Naive B cell (primary cell): ENCODE measurements around the gene IMMP2L. TPM values are rescaled to one million over a fixed set of nuclear protein-coding genes. Genes with fewer than 3 reads are reported as not detected.
A peak's percentile ranks its signal among the peaks of the same experiment; 100 is the strongest.
"Not testable (repeated sequence)": the region's sequence is repeated elsewhere in the genome, so short reads cannot be mapped to it uniquely, and the experiment has no call there.

Source experiments
- ATAC-seq, 2 donors: fragments of 150-1000 bp; cut with Tn5 transposase; 2 replicates each; pipeline ENCODE4 v1.10.0; 2021; ENCODE audit warnings: low read depth in 2 of 2, mild to moderate bottlenecking in 2 of 2, moderate library complexity in 2 of 2
- DNase-seq: peaks from one replicate; pipeline ENCODE4 v3.0.0; 2022
- H3K27ac Mint-ChIP-seq, 6 donors: one replicate each; pipeline ENCODE4 v1.8.0; 2020 to 2022; ENCODE audit warnings: mild to moderate bottlenecking in 6 of 6, mixed read lengths in 6 of 6, moderate library complexity in 5 of 6, inconsistent platforms in 2 of 6
- H3K27me3 Mint-ChIP-seq, 3 donors: one replicate each; pipeline ENCODE4 v1.8.0; 2021 to 2022; ENCODE audit warnings: mixed read lengths in 3 of 3, mild to moderate bottlenecking in 1 of 3
- H3K36me3 Mint-ChIP-seq, 2 donors: one replicate each; pipeline ENCODE4 v1.8.0; 2020 to 2022; ENCODE audit warnings: mixed read lengths in 2 of 2, inconsistent platforms in 1 of 2, mild to moderate bottlenecking in 1 of 2
- H3K4me1 Mint-ChIP-seq, 3 donors: one replicate each; pipeline ENCODE4 v1.8.0; 2020 to 2022; ENCODE audit warnings: mixed read lengths in 3 of 3, inconsistent platforms in 1 of 3, mild to moderate bottlenecking in 1 of 3, moderate library complexity in 1 of 3
- H3K4me3 Mint-ChIP-seq, 8 donors: one replicate each; pipeline ENCODE4 v1.8.0; 2020 to 2022; ENCODE audit warnings: mild to moderate bottlenecking in 8 of 8, mixed read lengths in 8 of 8, moderate library complexity in 8 of 8, inconsistent platforms in 2 of 8
- H3K9me3 Mint-ChIP-seq, 7 donors: one replicate each; pipeline ENCODE4 v1.8.0; 2020 to 2022; ENCODE audit warnings: mixed read lengths in 7 of 7, mild to moderate bottlenecking in 5 of 7, inconsistent platforms in 2 of 7, moderate library complexity in 1 of 7
- polyA plus RNA-seq, 6 donors: library from polyadenylated mRNA; unstranded; fragments of 300-500 nt; fragmentation: Illumina TruSeq; gene quantifications; one replicate each; pipeline ENCODE4 v1.2.3, GENCODE V29; 2021; ENCODE audit warnings: low read depth in 6 of 6

The IMMP2L gene
- polyA plus RNA-seq, 6 donors from 2014 or later = 14.9 to 34.0 (median 25.9) TPM

GRCh38 chr7:111086532-111086931 lies 475.8 kb downstream of the IMMP2L start:
- DNase-seq (no peak), ATAC-seq (no peak)
- Mint-ChIP-seq H3K9me3 (peaks cover 0 to 4% (median 0%) of the 10 kb centered on the region in 7 donors), H3K27ac (no peak overlapping the region), H3K36me3 (no peaks in the 10 kb centered on the region), H3K4me1 (peaks cover 24 to 28% (median 24%) of the 10 kb centered on the region in 3 donors), H3K4me3 (no peak overlapping the region), H3K27me3 (no peaks in the 10 kb centered on the region)

GRCh38 chr7:111085356-111085755 lies 476.9 kb downstream of the IMMP2L start:
- Mint-ChIP-seq H3K9me3 (peaks cover 0 to 4% (median 0%) of the 10 kb centered on the region in 7 donors), H3K36me3 (no peaks in the 10 kb centered on the region), H3K27me3 (no peaks in the 10 kb centered on the region), H3K27ac (no peak overlapping the region), H3K4me3 (no peak overlapping the region), H3K4me1 (peaks cover 24 to 28% (median 25%) of the 10 kb centered on the region in 3 donors)
- DNase-seq (no peak), ATAC-seq (no peak)

GRCh38 chr7:111083413-111083812 lies 478.9 kb downstream of the IMMP2L start:
- Mint-ChIP-seq H3K36me3 (no peaks in the 10 kb centered on the region), H3K27me3 (no peaks in the 10 kb centered on the region), H3K9me3 (peaks cover 0 to 4% (median 0%) of the 10 kb centered on the region in 7 donors), H3K4me3 (peak overlapping the region in 6 of 8 donors; percentile 3 to 62 (median 39)), H3K4me1 (peaks cover 24 to 28% (median 25%) of the 10 kb centered on the region in 3 donors), H3K27ac (peak overlapping the region in 4 of 6 donors; percentile 6 to 64 (median 44))
- DNase-seq (peak; percentile 53), ATAC-seq (peak; percentile 100)

DNA sequence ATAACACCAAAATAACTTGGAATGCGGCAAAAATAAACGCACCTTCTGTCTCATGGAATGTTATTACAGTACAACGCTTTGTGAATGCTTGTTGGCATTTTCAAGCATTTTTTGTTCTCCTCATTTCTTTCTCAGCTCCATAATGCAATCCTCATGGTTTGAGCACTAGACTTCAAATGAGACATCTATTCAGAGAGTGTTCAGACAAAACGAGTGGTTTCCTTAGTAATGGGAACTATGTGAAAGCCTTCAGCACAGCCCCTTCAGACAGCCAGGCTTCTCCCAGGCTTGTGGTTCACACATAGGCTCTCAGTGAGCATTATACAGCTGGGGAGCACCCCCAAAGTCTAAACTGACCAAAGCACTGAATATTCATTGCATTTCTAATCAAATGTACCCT lies 479.9 kb downstream of the IMMP2L start:
- ATAC-seq = no peak
- Mint-ChIP-seq H3K4me3 (no peak overlapping the region), H3K27ac (no peak overlapping the region), H3K4me1 (peaks cover 24 to 28% (median 25%) of the 10 kb centered on the region in 3 donors), H3K27me3 (no peaks in the 10 kb centered on the region), H3K9me3 (peaks cover 0 to 4% (median 0%) of the 10 kb centered on the region in 7 donors), H3K36me3 (no peaks in the 10 kb centered on the region)
- DNase-seq = no peak

DNA sequence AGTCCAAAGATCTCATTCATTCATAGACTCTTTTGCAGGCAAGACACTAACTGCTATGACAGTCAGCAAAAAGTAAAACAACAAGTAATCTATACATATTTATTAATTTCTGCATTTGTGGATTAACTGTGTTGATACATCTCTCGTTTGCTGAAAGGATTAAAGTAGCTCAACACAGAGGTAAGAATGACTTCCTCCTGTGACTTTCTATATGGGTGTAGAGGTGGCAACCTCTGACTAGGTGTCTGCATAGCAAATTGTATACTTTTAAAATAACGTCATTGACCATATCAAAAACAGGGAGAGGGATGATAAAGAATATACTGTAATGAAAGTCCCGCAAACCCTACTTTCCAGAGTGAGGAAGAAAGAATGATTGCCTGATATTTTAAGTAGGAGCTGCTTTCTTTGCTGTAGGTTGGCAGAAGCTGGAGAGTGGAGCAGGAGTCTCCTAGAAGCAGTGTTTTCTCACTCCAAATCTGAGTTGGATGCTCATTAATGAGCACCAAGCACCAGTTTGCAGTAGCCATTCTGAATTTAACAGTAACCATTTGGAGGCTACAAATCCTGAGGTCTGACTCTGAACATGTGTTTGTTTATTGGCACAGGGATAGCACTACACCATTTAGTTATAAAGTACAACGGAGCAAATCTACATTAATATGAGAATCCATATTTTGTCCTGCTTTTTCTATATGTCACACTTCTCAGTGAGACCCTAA lies 480.6 kb downstream of the IMMP2L start:
- peaks cover 0 to 4% (median 0%) of the 10 kb centered on the region in 7 donors for H3K9me3 Mint-ChIP-seq
- H3K36me3 Mint-ChIP-seq = no peaks in the 10 kb centered on the region
- ATAC-seq (no peak), DNase-seq (no peak)
- H3K27me3 Mint-ChIP-seq = no peaks in the 10 kb centered on the region
- no peak overlapping the region for H3K27ac Mint-ChIP-seq
- no peak overlapping the region for H3K4me3 Mint-ChIP-seq
- H3K4me1 Mint-ChIP-seq = peaks cover 24 to 28% (median 25%) of the 10 kb centered on the region in 3 donors

DNA sequence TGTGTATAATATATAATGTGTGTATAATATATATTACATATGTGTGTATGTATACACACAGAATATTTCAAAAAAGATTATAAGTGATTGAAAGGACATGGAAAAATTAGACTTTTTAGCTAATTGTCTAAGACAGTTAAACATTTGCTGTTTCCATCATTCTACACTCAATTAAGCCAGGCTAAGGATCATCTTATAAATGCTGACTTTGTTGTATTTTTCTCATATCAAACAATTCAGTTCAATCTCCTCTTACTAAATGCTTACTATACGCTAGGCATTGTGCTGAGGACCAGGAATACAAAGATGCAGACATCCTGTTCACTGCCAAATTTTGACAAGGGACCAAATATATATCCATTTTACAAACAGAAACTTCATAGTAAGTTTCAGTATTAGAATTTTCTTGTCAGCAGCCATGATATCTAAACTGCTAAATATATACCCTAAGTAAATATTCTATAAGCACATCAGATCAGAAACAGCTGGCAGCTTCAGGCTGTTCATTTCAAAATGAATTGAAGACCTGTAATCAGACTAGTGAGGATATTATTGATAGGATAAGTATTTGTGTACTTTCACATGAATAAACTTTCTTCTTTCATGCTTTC lies 481.7 kb downstream of the IMMP2L start:
- Mint-ChIP-seq H3K4me1 (peaks cover 25 to 28% (median 26%) of the 10 kb centered on the region in 3 donors), H3K9me3 (peaks cover 0 to 2% (median 0%) of the 10 kb centered on the region in 7 donors)
- DNase-seq = no peak

DNA sequence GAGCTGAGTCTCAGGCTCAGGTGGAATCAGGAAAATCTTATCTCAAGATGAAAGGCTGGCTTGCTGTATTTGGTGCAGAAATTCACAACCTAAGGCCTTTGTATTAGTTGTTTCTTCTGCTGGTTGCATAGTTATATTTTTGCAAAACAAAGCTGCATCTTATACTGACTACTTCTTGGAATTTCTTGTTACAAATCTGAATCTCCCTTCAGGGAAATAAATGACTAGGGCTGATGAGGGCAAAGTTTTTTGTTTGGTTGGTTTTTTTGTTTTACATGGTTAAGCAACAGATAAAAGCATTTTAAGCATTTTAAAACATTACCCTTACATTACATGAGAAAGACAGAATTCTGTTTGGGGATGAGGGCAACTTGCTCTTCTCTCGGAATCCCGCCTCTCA lies 485.3 kb downstream of the IMMP2L start:
- no peak overlapping the region for H3K4me3 Mint-ChIP-seq
- no peaks in the 10 kb centered on the region for H3K36me3 Mint-ChIP-seq
- peaks cover 3 to 14% (median 14%) of the 10 kb centered on the region in 3 donors for H3K4me1 Mint-ChIP-seq
- DNase-seq (no peak), ATAC-seq (no peak)
- no peak overlapping the region for H3K27ac Mint-ChIP-seq
- H3K9me3 Mint-ChIP-seq = no peaks in the 10 kb centered on the region
- H3K27me3 Mint-ChIP-seq = no peaks in the 10 kb centered on the region

More for the DNA sequence above, 481.7 kb downstream of the IMMP2L start:
- H3K27ac Mint-ChIP-seq = no peak overlapping the region
- H3K36me3 Mint-ChIP-seq = no peaks in the 10 kb centered on the region
- H3K4me3 Mint-ChIP-seq = no peak overlapping the region
- no peaks in the 10 kb centered on the region for H3K27me3 Mint-ChIP-seq
- ATAC-seq = no peak

DNA sequence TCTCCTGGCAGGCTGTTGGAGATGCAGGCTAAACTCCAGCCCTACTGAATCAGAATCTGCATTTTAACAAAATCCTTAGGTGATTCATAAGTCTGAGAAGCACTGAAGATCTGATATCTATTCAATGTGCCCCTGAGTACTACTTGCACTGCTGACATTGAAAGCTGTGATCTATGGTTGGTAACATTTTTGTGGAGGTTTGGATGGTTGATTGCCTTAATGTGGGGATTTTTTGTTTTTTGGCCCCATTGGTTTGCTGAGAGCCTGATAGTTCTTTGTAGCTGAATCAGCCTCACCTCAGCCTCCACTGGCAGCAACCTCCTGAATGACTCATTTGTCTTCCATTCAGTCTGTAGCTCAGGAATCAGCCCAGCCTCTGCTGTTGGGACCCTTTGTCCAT lies 486.1 kb downstream of the IMMP2L start:
- no peaks in the 10 kb centered on the region for H3K9me3 Mint-ChIP-seq
- ATAC-seq (no peak), DNase-seq (no peak)
- H3K27me3 Mint-ChIP-seq = no peaks in the 10 kb centered on the region
- H3K36me3 Mint-ChIP-seq = no peaks in the 10 kb centered on the region
- no peak overlapping the region for H3K4me3 Mint-ChIP-seq
- no peak overlapping the region for H3K27ac Mint-ChIP-seq
- peaks cover 0 to 9% (median 9%) of the 10 kb centered on the region in 3 donors for H3K4me1 Mint-ChIP-seq

DNA sequence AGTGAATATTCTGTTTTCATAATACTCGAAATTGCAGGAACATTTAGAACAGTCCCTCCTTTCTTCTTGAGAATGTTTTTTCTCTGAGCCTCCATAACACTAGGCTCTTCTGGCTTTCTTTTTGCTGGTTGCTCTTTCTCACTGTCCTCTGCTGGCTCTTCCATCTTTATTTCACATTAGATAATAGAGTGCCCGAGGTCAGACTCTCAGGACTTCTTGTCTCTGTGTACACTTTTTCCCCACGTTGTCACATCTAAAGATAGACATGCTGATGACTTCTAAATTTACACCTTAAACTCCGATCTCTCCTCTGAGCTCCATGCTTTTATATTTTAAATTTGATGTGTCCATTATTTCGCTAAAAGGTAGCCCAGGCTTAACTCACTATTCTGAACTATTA lies 486.8 kb downstream of the IMMP2L start:
- no peak overlapping the region for H3K4me3 Mint-ChIP-seq
- peak overlapping the region in 1 of 6 donors; percentile 3 for H3K27ac Mint-ChIP-seq
- H3K4me1 Mint-ChIP-seq = peaks cover 0 to 9% (median 9%) of the 10 kb centered on the region in 3 donors
- no peaks in the 10 kb centered on the region for H3K36me3 Mint-ChIP-seq
- ATAC-seq (no peak), DNase-seq (no peak)
- no peaks in the 10 kb centered on the region for H3K27me3 Mint-ChIP-seq
- H3K9me3 Mint-ChIP-seq = no peaks in the 10 kb centered on the region

DNA sequence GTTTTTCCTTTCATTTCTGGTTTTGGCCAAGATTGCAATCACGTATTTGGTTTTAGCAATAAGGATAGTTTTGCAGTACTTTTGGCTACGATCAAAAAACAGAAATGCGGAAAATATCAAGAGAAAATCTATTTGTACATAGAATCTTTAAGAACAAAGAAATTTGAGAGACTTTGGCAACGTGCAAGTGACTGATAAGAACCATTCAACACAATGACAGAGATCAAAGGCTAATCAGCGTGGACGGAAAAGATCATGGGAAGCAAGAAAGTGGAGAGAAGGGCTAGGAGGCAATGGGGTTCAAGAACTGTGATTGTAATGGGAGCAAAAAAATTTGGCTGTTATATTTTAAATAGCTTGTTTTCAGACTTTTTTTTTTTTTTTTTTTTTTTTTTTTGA lies 487.5 kb downstream of the IMMP2L start:
- ATAC-seq (no peak), DNase-seq (no peak)
- no peak overlapping the region for H3K27ac Mint-ChIP-seq
- H3K36me3 Mint-ChIP-seq = no peaks in the 10 kb centered on the region
- peaks cover 0 to 9% (median 9%) of the 10 kb centered on the region in 3 donors for H3K4me1 Mint-ChIP-seq
- no peak overlapping the region for H3K4me3 Mint-ChIP-seq
- H3K27me3 Mint-ChIP-seq = no peaks in the 10 kb centered on the region
- H3K9me3 Mint-ChIP-seq = no peaks in the 10 kb centered on the region

- no peak overlapping the region for H3K27ac Mint-ChIP-seq
- H3K27me3 Mint-ChIP-seq = no peaks in the 10 kb centered on the region
- no peaks in the 10 kb centered on the region for H3K9me3 Mint-ChIP-seq
- ATAC-seq (no peak), DNase-seq (no peak)
- H3K4me1 Mint-ChIP-seq = peaks cover 0 to 10% (median 9%) of the 10 kb centered on the region in 3 donors
- H3K36me3 Mint-ChIP-seq = no peaks in the 10 kb centered on the region
- no peak overlapping the region for H3K4me3 Mint-ChIP-seq
Measured at GRCh38 chr7:111074071-111074747, 488.1 kb downstream of the IMMP2L start.

DNA sequence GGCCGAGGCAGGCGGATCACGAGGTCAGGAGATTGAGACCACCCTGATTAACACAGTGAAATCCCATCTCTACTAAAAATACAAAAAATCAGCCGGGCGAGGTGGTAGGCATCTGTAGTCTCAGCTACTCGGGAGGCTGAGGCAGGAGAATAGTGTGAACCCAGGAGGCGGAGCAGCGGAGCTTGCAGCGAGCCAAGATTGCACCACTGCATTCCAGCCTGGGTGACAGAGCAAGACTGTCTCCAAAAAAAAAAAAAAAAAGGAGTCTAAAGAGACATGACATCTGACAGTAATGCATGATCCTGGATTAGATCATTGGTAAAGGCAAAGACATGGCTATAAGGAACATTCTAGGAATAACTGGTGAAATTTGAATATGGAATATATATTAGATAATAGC lies 489.6 kb downstream of the IMMP2L start:
- not testable (repeated sequence) for DNase-seq, H3K4me3 Mint-ChIP-seq, H3K27me3 Mint-ChIP-seq, H3K9me3 Mint-ChIP-seq, H3K36me3 Mint-ChIP-seq, ATAC-seq
- Mint-ChIP-seq H3K27ac (peak overlapping the region in 1 of 6 donors; percentile 11), H3K4me1 (peaks cover 0 to 14% (median 12%) of the 10 kb centered on the region in 3 donors)

- no peaks in the 10 kb centered on the region for H3K9me3 Mint-ChIP-seq
- no peak overlapping the region for H3K4me3 Mint-ChIP-seq
- no peaks in the 10 kb centered on the region for H3K27me3 Mint-ChIP-seq
- ATAC-seq = no peak
- no peaks in the 10 kb centered on the region for H3K36me3 Mint-ChIP-seq
- no peak for DNase-seq
- peaks cover 0 to 14% (median 12%) of the 10 kb centered on the region in 3 donors for H3K4me1 Mint-ChIP-seq
- H3K27ac Mint-ChIP-seq = peak overlapping the region in 1 of 6 donors; percentile 44
Measured at GRCh38 chr7:111071556-111071955, 490.7 kb downstream of the IMMP2L start.
